Fibroblast of skin of left biceps (primary cell): ENCODE results near the gene KIAA1614.
"Not testable (repeated sequence)": the region's sequence is repeated elsewhere in the genome, so short reads cannot be mapped to it uniquely, and the experiment has no call there.

Experiments used
- DNase-seq, 2 experiments: peaks; one replicate each; pipeline ENCODE4 v3.0.0-alpha.2; 2013; ENCODE audit warnings: low read depth in 2 of 2

KIAA1614 gene

DNA sequence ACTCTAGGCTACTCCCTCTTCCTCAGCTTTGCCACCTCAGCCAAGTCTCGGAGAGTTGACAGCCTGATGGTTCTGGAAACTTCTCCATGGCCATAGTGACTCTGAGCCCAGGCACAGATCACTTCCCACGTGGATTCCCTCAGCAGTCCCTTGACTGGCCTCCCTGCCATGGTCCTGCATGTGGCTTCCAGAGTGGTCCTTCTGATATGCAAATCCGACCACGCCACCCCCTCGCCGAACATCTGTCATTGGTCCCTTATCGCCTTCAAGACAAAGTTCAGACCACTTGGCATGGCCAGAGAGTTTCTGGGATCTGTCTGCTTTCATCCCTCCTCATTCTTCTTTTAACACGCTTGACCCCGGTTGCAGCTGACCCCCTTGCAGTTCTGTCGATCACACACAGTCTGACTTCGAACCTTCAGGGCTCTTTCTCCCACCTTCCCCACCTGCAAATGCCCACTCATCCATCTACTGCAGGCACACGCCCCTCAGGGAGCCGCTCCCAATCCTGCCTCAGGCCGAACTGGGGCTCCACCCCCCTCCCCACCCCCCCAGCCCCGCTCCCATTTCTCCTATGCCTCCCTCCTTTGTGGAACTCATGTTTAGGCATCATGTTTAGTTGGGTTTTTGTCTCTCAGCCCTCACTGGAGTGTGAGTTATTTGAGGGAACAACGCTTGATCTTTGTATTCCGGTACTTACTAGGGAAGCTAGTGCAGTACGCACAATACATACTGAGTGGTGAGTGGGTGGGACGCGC is 29.0 kb downstream of the KIAA1614 start:
- no peak for DNase-seq

DNA sequence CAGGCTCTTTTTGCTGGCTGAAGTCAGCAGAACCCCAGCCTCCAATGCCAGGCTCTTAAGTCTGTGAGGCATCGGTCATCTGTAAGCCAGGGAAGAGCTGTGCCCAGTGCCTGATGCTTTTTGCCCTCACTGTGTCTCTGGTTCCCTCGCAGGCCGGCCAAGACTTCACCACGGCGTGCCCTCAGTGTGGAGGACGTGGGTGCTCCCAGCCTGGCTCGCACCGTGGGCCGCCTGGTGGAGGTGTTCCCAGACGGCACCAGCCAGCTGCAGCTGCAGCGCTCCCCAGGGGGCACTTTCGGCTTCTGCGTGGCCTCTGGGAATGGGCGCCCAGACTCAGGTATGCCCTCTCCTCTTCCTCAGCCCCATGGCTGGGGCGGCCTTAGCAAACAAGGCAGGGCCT is 32.5 kb downstream of the KIAA1614 start:
- no peak for DNase-seq

- no peak for DNase-seq
These were observed 32.9 kb downstream of the KIAA1614 start for GRCh38 chr1:180945551-180945950.

GRCh38 chr1:180946056-180946455 is 33.4 kb downstream of the KIAA1614 start:
- DNase-seq = no peak

DNA sequence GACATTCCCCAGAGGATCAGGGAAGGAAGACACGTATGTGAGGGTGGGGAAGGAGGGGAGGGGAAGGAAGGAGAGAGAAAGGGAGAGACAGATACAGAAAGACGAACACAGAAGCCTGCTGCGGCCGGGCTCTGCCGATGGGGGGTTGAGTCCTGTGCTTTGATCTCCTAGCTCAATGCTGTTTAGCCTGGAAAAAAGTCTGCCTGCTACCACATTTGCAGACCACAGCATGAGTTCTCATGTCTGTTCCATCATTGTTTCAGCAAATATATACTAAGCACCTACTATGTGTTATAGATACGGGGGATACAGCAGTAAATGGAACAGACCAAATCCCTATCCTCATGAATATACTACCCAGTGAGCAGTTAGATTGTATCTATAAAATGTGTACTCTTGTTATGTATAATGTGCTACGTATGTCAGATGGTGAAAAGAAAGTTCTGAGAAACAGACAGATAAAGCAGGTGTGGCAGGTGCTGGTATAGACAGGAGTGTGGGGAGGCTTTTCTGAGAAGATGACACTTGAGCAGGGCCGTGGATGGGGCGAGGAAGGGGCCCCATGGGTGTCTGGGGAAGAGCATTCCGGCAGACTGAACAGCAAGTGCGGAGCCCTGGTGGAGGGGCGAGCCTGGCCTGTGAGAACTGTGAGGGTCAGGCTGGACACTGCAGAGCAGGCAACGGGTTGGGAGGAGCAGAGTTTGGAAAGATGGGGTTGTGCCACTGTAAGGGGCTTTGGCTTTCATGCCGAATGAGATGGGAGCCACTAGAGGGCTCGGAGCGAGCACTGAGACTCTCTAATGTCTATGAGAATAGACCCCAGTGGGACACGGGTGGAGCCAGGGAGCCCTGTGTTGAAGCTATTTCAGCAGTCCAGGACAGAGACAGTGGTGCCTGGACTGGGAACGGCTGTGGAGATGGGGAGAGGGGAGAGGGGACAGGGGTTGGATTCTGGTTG is 34.1 kb downstream of the KIAA1614 start:
- no peak for DNase-seq

GRCh38 chr1:180947499-180947885 is 34.8 kb downstream of the KIAA1614 start:
- no peak for DNase-seq

DNA sequence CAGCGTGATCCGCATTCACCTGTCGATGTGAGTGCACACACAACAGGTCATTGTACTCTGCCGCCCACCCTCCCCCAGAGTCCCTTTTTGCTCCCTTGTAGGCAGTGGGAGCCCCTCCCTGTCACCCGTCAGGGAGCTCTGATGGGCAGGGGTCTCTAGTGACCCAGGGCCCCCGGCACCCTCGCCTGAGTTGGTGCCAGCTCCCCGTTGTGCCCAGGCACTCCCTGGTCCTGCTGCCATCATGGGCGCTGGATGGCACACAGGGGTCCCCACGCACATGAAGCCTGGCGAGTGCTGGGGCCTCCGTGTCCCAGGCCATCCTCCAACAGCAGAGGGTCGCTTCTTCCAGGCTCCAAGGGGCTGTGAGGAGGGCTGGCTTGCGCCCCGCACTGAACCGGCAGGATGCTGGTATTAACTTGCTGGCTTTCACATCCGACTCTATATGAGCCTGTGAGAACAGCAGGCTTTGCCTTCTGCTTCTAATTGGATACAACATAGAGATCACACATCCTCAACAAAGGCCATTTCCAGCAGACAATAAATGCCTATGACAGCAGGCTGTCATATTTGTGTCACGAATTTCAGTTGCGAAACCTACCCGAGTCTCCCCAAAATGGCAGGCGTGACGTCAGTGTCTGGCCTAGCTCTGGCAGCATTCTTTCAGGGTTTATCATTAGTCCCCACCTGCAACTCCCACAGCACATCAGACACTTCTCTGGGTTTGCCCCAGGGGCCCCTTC is 35.4 kb downstream of the KIAA1614 start:
- peak in 1 of 2 experiments; percentile 11 for DNase-seq

GRCh38 chr1:180948641-180949615 is 36.2 kb downstream of the KIAA1614 start:
- DNase-seq = no peak

- DNase-seq = no peak
These were observed 36.9 kb downstream of the KIAA1614 start for GRCh38 chr1:180949616-180950000.

GRCh38 chr1:180950321-180950720 is 37.6 kb downstream of the KIAA1614 start:
- DNase-seq = no peak

DNA sequence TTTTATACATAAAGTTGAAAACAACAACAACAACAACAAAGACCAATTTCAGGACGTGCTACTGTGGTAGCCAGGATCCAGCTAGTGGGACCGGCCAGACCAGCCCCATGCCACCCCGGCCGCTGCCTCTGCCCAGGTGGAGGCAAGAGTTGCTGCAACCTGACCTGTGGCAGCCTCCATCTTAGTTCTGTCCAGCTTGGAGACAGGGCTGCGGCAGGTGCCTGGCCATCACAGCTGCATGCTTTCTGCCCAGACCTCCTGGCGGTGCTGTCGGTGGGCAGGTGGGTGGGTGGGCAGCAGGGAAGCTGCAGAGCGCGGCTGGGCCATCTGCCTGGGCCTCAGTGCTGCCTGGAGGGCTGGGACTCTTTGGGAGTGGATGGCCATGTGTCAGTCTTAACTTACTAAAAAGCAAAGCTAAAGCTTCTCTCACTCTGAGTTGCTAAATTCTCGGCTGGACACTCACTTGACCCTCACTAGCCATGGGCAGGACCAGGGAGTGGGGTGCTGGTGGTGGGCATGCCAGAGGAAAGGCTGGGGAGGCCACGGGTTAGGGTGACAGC is 38.6 kb downstream of the KIAA1614 start:
- no peak for DNase-seq

GRCh38 chr1:180951836-180952656 is 39.3 kb downstream of the KIAA1614 start:
- DNase-seq = no peak

GRCh38 chr1:180952657-180953013 is 39.9 kb downstream of the KIAA1614 start:
- DNase-seq = no peak

DNA sequence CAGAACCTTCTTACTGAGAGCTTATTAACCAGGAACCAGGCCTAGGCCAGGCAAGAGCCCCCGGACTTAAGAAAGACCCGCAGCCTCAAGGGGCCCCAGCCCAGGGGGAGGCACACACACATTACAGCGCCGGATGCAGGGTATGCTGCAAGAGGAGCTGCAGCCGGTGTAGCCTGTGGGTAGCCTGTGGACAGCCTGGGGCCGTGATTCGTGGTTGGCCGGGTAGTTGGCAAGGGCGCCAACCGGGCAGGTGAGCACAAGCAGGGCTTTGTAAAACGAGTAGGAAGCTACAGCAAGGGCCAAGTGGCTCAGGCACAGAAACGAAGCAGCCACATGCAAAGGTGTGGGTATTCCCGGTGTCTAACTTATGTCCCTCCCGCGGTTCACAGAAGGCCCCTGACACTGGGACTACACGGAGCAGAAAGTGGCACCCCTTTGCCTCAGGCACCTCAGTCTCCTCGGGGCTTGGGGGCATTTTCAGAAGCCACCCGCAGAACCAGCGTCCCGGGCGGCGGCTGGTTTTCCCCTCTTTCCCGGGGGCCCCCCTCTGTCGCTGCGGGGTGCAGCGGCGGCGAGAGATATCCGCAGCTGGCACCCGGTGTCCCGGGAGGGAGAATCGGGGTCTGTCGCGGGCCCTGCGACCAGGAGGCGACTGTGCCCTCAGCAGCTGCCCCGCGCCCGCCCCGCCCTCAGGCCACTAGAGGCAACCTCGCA is 40.8 kb downstream of the KIAA1614 start:
- no peak for DNase-seq

DNA sequence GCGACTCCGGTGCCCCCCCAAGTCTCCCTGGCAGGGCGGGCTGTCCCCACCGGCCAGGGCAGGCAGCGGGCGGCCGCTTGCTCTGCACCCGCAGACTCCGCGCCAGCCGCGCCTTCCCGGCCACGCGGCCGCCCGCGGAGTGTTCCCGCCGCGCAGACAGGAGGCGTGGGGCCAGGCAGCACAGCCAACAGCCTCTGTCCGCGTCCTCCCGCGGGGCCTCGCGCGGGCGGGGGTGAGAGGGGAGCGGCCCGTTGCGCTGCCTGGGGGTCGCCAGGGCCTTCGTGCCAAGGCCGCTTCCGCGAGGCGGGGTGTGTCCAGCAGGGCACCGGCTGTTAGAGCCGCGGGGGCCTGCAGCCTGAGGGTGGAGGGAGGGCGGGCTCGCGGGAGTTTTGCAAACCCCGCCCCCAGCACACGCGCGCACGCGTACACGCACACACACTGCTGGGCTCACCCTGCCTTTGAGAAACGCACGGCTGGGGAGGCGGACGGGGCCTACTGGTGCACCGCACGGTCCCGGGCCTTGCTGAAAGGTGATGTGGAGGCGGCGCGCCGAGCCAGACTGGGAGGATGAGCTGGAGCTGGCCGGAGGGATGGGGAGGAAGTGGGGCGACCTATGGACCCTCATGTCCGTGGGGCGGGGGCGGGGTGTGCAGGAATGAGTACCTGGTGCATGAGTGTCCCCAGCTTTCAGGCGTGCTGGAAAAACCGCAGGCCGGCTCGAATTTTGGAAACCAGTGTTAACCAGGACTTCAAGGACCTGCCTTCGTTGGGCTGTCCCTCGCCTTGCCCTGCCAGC is 41.5 kb downstream of the KIAA1614 start:
- peak; percentile 11 to 13 for DNase-seq

- no peak for DNase-seq
These were observed 42.1 kb downstream of the KIAA1614 start for GRCh38 chr1:180954801-180955165.

GRCh38 chr1:180956028-180956640 is 43.4 kb downstream of the KIAA1614 start:
- DNase-seq = no peak

DNA sequence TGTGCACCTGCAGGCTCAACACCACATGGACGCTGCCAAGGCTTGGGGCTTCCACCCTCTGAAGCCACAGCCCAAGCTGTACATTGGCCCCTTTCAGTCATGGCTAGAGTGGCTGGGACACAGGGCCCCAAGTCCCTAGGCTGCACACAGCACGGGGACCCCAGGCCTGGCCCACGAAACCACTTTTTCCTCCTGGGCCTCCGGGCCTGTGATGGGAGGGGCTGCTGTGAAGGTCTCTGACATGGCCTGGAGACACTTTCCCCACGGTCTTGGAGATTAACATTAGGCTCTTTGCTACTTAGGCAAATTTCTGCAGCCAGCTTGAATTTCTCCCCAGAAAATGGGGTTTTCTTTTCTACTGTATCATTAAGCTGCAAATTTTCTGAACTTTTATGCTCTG is 46.9 kb downstream of the KIAA1614 start:
- not testable (repeated sequence) for DNase-seq
